Activated CD8-positive, alpha-beta memory T cell treated with anti-CD3 and anti-CD28 coated beads for 24 hours (primary cell): ENCODE measurements around the gene PARD6A.

Source experiments
- DNase-seq: peaks from one replicate; pipeline ENCODE4 v3.0.0-alpha.2; 2020

The PARD6A gene

DNA sequence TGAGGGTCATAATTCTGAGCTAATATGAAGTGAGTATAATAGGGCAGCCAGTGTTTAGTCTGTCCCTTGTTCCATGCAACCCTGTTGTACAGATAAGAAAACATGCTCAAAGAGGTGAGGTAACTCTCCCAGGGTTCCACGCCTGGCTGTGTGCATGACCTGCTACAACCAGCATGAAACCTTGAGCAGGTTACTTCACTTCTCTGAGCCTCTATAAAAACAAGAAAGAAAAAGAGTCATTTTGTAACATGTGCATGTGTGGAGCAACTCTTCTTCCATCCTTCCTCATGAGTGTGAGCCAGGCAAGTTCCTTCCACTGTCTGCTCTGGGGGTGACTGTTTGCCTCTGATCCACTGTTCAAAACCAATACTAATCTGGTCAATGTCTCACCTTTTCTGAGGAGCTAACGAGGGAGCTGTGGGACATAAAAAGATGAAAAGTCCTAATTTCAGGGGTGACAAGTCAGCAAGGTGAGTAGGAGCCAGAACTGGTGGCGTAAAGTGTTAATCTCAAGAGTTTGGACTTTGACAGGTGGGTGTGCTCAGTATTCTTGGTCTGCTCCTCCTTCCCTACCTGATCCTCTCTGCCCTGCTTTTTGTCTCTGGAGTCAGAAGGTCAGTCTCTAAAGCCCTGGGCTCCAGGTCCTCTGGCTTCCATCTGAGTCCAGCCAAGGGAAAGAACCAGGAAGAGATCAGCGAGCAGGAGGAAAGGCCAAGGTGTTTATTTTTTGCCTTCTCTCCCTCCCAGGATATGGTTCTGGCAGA lies 36.8 kb downstream of the PARD6A start:
- no peak for DNase-seq

DNA sequence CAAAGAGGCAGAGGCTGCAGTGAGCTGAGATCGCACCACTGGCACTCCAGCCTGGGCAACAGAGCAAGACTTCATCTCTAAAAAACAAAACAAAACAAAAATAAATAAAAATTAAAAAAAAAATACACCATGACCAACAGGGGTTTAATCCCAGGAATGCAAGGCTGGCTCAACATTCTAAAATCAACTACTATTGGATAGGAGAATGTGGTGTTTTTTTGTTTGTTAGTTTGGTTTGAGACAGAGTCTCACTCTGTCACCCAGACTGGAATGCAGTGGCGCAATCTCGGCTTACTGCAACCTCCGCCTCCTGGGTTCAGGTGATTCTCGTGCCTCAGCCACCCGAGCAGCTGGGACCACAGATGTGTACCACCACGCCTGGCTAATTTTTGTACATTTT lies 38.5 kb downstream of the PARD6A start:
- no peak for DNase-seq

DNA sequence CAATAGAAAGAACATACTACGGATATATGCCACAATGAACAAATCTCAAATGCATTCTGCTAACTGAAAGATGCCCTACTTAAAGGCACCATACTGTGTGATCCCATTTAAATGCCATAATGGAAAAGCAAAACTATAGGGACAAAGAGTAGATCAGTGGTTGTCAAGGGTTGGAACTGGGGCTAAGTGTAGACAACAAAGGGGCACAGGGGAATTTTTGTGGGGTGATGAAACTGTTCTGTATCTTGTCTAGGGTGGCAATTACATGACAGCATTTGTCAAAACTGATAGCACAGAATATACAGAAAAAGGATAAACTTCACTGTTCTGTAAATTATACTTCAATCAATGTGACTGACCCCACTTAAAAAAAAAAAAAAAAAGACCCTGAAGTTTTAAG lies 40.7 kb downstream of the PARD6A start:
- no peak for DNase-seq

DNA sequence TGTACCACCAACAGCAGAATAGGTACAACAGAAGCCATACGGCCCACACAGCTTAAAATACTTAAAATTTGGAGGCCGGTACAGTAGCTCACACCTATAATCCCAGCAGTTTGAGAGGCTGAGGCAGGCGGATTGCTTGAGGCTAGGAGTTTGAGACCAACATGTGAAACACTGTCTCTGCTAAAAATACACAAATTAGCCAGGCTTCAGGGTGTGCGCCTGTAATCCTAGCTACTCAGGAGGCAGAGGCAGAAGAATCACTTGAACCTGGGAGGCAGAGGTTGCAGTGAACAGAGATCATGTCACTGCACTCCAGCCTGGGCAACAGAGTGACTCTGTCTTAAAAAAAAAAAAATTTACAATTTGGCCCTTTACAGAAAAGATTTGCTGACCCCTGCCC lies 41.4 kb downstream of the PARD6A start:
- no peak for DNase-seq

- no peak for DNase-seq
Observed at GRCh38 chr16:67703626-67704025, 42.9 kb downstream of the PARD6A start.

DNA sequence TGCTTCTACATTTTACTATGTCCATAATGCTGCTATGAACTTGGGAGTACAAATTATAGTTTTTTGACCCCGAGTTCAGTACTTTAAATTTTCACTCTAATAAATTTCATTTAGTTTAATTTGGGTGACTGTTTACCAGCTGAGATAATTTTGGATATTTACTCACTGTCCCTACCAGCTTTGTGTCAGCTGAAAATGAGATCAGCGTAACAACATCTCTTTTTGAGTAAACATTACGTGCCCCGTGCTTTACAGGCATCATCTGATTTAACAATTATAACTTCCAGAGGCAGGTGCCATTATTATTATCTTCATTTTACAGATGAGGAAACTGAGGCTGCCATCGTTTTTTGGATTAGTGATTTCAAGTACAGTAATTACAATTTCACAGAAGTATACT lies 43.4 kb downstream of the PARD6A start:
- no peak for DNase-seq

- no peak for DNase-seq
Observed at GRCh38 chr16:67707210-67707609, 46.5 kb downstream of the PARD6A start.

DNA sequence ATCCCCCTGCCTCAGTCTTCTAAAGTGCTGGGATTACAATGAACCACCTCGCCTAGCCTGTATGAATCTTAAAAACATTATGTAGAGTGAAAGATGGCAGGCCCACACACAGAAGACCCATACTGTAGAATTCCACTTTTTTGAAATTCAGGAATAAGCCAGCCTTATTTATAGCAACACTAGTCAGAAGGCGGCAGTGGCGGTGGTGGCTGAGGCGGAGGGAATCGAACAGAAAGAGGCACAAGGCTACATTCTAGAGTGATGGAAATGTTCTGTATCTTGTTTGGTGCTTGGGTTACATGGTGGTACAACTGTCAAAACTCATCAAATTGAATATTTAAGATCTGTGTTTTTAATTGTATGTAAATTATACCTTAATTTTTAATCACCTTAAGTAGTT lies 47.0 kb downstream of the PARD6A start:
- no peak for DNase-seq

DNA sequence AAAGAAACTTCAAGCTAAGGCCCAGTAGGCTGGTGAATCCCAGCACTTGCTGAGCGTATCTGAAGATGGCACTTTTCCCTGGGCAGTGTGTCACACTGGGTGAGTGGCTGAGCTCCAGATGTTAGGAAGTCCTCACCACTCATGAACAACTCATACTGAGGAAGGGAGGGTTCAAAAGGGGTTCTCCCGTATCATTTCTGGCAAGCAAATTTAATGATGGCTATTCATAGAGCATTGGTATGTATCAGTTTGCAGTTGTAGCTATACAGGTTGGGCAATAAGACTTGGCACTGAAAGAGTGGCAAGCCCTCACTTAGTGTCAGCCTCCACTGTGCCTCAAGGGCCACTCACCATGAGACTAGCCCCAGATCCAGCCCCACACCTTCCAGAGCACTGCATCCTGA lies 47.6 kb downstream of the PARD6A start:
- DNase-seq: no peak

DNA sequence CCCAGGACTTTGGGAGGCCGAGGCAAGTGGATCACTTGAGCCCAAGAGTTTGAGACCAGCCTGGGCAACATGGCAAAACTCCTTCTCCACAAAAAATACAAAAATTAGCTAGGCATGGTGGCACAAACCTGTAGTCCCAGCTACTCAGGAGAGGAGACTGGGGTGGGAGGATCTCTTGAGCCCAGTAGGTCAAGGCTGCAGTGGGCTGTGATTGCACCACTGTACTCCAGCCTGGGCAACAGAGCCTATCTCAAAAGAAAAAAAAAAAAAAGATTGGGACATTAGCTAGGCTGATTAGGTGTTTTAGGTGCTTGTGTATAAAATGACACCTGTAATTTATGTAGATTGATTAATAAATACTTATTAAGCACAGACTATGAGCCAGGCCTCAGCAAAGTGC lies 48.3 kb downstream of the PARD6A start:
- no peak for DNase-seq

DNA sequence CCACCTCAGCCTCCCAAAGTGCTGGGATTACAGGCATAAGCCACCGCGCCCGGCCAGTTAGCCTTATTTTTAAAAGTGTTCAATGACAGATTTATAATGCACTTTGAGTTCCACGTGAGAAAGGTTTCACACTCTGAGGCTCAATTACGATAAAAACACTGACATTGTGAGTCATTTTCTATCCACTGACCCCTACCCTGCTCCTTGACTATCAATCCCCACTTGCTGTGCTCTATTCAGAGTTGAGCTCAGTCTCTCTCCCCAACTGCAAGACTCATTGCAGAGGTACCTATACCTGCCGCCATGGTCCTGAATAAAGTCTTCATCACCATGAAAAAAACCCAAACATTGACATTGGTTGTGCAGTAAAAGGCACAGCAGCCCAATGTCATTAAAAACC lies 49.8 kb downstream of the PARD6A start:
- no peak for DNase-seq
